Stimulated activated CD4-positive, alpha-beta T cell treated with anti-CD3 and anti-CD28 coated beads, Interleukin-15, amount 100 ng/mL, for 24 hours (primary cell): ENCODE data around the gene AFF3.
A peak's percentile ranks its signal among the peaks of the same experiment; 100 is the strongest.

Experiments
- DNase-seq: peaks from one replicate; pipeline ENCODE4 v3.0.0-alpha.2; 2020

Gene AFF3

DNA sequence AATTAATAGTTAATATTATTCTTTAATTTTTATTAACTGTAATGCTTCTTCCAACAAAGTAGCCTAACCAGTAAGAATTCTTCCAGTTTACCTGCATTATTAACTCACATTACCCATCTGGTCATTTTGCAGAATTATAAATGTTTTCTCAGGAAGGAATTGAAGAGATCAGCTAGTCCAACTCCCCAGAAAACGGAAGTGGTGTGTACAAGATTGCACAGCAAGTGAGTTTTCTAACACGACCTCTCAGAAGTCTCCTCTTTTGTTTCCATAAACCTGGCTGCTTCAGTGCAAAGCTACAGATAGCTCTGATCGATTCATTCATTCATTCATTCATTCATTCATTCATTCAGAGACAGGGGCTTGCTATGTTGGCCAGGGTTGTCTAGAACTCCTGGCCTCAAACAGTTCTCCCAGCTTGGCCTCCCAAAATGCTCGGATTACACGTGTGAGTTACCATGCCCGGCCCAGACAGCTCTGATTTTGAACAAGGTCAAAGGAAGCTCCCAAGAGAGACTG lies 523.8 kb downstream of the AFF3 start:
- no peak for DNase-seq

DNA sequence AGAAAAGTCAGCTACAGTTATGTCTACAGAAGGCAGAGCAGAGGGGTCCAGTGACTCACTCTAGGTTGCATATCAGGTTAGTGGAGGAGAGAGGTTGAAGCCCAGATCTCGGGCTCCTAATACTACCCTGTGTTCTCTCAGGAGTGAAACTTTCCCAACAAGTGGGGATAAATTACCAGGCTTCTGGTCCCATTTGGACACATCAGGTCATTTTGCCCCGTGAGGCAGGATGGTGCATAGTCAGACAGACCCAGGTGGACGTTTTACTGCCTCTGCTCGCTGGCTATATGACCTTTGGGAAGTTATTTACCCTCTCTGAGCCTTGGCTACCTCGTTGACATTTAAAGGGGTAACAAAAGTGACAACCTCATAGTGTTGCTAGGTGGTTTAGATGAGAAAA lies 524.6 kb downstream of the AFF3 start:
- no peak for DNase-seq

GRCh38 chr2:99615247-99615771 lies 527.1 kb downstream of the AFF3 start:
- peak; percentile 7 for DNase-seq

- no peak for DNase-seq
Measured at GRCh38 chr2:99613980-99614379, 528.4 kb downstream of the AFF3 start.

DNA sequence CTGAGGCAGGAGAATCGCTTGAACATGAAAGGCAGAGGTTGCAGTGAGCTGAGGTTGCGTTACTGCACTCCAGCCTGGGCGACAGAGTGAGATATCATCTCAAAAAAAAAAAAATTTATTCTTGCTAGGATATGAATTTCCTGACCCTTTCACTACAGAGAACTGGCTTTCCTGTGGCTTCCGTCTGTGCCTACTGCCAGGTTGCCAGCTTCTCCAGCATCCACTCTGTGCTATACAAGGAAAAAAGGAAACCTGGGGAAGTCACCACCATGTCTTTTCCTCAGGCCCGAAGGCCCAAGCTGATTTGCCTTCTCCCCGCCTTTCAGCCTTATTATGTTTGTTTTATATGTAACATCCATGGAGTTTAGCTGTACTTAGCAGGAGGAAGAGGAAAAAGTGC lies 530.6 kb downstream of the AFF3 start:
- DNase-seq: no peak

GRCh38 chr2:99611034-99611433 lies 531.4 kb downstream of the AFF3 start:
- no peak for DNase-seq

- no peak for DNase-seq
Measured at GRCh38 chr2:99609851-99610381, 532.5 kb downstream of the AFF3 start.

- DNase-seq: no peak
Measured at GRCh38 chr2:99608861-99609260, 533.5 kb downstream of the AFF3 start.

DNA sequence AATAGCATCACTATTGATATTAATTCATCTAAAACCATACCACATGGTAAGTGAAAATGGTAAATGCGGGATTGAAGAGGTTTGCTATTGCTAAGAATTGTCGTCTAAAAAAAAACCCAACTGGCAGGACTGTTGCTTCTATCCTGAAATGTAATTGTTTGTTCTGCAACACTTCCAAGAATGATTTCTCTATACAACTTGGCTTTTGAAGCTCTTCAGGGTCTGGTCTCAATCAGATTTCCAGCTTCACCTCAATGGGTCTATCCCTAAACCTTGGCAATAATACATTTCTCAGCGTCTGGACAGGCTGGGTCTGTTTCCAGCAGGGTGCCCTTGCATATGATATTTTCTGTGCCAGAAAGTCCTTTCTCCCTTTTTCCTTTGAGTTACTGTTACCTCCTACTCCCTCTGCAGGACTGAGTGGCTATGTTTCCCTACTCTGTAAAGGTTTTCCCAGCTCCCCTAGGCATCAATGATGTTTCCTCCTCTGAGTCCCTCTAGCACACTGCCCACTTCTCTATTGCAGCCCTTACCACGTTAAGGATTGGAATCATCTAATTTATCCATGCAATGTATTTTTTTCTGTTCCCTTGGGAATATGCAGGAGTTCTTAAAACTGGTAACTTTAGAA lies 534.4 kb downstream of the AFF3 start:
- DNase-seq: no peak

- DNase-seq: no peak
Measured at GRCh38 chr2:99607454-99607853, 534.9 kb downstream of the AFF3 start.

- DNase-seq: no peak
Measured at GRCh38 chr2:99605036-99605435, 537.4 kb downstream of the AFF3 start.

DNA sequence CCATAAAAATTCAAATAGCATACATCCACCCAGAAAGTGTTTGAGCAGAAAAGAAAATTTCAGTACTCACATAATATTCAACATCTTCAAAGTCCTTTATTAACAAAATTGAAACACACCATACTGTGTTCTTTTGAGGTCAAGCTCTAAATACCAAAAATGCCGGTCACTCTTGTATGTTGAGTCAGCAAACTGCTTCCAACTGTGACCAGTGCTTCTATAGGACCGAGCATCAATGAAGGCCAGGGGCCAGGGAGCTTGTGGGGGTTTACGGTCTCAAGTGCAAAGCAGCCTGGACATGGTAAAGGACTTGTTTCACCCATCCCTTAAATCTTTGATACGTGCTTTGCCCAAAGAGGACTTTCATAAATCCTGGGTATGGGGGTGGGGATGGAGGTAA lies 539.9 kb downstream of the AFF3 start:
- no peak for DNase-seq

- DNase-seq: no peak
Measured at GRCh38 chr2:99600981-99601651, 541.3 kb downstream of the AFF3 start.

DNA sequence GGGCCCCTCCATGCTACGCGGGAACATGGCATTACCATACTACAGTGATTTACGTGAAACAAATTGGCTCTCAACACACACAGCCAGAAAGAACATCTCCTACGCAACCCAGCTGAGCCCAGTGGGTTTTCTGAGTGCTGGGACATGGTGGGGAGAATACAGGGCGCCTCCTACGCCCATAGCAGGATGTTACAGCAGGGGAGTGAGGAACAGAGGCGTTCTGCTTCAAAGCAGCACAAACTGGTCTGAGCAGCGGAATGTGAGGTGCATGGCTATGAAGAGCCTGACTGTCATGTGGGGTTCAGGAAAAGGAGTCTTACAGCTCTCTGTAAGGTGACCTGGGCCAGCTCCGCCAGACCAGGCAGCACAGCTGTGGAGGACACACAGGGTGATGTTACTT lies 543.9 kb downstream of the AFF3 start:
- no peak for DNase-seq

DNA sequence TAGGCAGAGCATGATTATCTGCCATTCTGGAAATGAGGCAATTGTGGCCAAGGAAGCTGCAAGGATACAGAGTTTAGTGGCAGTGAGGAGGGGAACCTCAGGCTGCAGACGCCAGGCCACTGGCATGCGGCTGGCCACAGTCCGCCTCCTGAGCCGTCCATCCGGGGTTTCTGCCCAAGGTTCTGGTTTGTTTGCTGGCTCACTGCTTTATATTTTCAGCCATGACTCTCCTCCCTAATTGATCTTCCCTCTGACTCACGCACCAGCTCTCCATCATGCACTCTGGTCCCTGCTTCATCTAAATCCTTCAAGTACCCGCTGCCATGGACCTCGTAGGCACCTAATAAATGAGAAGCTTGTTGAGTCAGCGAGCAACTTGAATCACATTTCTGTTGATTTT lies 544.8 kb downstream of the AFF3 start:
- DNase-seq: no peak

- DNase-seq: no peak
Measured at GRCh38 chr2:99595373-99595772, 547.0 kb downstream of the AFF3 start.

DNA sequence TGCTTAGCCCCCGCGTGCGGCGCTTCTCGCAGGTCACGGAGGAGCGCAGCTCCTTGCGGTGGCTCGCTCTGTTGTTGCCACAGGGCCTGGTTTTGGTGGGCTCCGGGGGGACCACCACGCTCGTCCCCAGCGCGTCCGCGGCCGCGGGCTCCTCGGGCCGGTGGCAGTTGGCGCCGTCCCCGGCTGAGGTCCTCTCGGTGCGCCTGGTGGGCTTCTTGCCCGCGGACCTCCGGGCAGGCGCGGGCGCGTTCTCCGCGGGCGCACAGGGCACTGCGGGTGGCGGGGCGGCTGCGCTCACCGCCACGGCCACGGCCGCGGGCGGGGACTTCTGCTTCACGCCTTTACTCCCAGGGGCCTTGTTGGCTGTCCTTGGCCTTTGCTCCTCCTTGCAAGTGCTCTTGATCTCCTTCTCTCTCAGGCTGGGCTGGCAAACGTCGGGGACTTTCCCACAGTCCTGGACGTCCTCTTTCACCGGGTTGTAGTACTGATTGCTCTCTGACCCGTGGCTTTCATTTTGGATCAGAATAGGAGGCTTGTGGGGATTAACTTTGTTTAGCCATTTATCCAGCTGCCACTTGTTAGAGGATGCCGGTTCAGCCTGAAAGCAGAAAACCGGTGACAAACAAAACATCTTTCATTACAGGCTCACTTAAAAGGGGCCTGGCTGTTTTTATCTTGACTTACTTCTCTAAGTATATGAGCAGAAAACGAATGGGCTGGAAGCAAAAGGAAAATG lies 548.5 kb downstream of the AFF3 start:
- no peak for DNase-seq

- DNase-seq: no peak
Measured at GRCh38 chr2:99576775-99577174, 565.6 kb downstream of the AFF3 start.

- no peak for DNase-seq
Measured at GRCh38 chr2:99573634-99574251, 568.6 kb downstream of the AFF3 start.

GRCh38 chr2:99572373-99573164 lies 569.8 kb downstream of the AFF3 start:
- DNase-seq: no peak

GRCh38 chr2:99571954-99572353 lies 570.4 kb downstream of the AFF3 start:
- no peak for DNase-seq

- no peak for DNase-seq
Measured at GRCh38 chr2:99571533-99571932, 570.9 kb downstream of the AFF3 start.
